GM18498 (cell line): ENCODE results near the gene PCDHGA11.
"Not testable (repeated sequence)": the region's sequence is repeated elsewhere in the genome, so short reads cannot be mapped to it uniquely, and the experiment has no call there.

Experiments
- ATAC-seq: cut with Tn5 transposase; IDR thresholded peaks from one replicate; pipeline ENCODE4 v1.9.1; 2021; ENCODE audit warnings: mild to moderate bottlenecking, moderate library complexity; ENCODE audit not compliant: unreplicated experiment

Gene PCDHGA11

DNA sequence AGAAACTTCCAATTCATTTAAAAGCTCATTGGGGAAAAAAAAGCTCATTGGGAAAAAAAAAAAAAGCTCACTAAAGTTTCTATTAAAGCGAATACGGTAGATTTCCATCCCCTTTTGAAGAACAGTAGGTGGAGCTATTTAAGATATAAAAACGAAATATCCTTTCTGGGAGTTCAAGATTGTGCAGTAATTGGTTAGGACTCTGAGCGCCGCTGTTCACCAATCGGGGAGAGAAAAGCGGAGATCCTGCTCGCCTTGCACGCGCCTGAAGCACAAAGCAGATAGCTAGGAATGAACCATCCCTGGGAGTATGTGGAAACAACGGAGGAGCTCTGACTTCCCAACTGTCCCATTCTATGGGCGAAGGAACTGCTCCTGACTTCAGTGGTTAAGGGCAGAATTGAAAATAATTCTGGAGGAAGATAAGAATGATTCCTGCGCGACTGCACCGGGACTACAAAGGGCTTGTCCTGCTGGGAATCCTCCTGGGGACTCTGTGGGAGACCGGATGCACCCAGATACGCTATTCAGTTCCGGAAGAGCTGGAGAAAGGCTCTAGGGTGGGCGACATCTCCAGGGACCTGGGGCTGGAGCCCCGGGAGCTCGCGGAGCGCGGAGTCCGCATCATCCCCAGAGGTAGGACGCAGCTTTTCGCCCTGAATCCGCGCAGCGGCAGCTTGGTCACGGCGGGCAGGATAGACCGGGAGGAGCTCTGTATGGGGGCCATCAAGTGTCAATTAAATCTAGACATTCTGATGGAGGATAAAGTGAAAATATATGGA is 9.7 kb downstream of the PCDHGA11 start, which contains the start of gene PCDHGA12:
PCDHGA12 (plus strand) TSS at position 176 of the 782 bp plus-strand sequence; CDS start at position 429, 253 bp downstream.
- ATAC-seq = peak; percentile 64

- no peak for ATAC-seq
These were observed 10.4 kb downstream of the PCDHGA11 start for GRCh38 chr5:141431286-141431685.

DNA sequence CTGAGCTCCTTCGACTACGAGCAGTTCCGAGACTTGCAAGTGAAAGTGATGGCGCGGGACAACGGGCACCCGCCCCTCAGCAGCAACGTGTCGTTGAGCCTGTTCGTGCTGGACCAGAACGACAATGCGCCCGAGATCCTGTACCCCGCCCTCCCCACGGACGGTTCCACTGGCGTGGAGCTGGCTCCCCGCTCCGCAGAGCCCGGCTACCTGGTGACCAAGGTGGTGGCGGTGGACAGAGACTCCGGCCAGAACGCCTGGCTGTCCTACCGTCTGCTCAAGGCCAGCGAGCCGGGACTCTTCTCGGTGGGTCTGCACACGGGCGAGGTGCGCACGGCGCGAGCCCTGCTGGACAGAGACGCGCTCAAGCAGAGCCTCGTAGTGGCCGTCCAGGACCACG is 11.5 kb downstream of the PCDHGA11 start:
- ATAC-seq = not testable (repeated sequence)

DNA sequence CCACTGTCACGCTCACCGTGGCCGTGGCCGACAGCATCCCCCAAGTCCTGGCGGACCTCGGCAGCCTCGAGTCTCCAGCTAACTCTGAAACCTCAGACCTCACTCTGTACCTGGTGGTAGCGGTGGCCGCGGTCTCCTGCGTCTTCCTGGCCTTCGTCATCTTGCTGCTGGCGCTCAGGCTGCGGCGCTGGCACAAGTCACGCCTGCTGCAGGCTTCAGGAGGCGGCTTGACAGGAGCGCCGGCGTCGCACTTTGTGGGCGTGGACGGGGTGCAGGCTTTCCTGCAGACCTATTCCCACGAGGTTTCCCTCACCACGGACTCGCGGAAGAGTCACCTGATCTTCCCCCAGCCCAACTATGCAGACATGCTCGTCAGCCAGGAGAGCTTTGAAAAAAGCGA is 11.9 kb downstream of the PCDHGA11 start:
- not testable (repeated sequence) for ATAC-seq

DNA sequence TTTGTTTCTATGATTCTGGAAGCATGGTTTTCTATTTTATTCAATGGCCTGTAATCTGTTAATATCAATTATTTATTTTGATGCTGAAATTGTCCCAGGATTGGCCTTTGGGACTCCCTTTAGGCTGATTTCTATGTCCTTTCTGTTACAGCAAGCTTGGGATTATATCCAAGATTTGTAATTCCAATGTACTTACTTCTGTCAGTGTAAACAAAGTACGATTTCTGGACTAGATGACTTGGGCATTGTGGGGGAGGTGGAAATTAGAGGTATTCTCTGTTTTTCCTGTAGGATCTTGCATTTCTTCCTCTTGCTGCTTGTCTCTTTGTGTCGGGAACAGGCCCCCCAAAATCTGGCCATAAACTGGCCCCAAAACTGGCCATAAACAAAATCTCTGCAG is 13.2 kb downstream of the PCDHGA11 start:
- no peak for ATAC-seq

DNA sequence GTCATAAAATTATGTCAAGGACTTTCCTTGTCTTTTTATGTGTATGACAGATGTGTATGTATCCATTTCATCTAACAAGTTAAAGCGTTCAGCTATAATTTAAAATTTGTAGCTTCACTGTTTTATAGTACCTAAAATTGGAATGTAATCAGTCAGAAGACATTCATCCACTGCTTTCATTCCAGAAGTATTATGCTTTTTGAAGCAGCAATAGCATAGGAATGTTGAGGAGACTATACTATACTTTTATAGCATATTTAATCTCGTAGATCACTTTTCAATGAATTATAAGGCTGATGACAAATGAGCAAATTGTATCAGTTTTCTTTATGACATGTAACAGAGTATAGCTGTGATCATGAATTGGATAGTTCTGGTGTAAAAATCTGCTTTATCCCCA is 16.4 kb downstream of the PCDHGA11 start:
- ATAC-seq = no peak

- no peak for ATAC-seq
These were observed 18.7 kb downstream of the PCDHGA11 start for GRCh38 chr5:141439411-141440141.

- no peak for ATAC-seq
These were observed 19.5 kb downstream of the PCDHGA11 start for GRCh38 chr5:141440341-141440740.

- no peak for ATAC-seq
These were observed 20.8 kb downstream of the PCDHGA11 start for GRCh38 chr5:141441571-141442170.

DNA sequence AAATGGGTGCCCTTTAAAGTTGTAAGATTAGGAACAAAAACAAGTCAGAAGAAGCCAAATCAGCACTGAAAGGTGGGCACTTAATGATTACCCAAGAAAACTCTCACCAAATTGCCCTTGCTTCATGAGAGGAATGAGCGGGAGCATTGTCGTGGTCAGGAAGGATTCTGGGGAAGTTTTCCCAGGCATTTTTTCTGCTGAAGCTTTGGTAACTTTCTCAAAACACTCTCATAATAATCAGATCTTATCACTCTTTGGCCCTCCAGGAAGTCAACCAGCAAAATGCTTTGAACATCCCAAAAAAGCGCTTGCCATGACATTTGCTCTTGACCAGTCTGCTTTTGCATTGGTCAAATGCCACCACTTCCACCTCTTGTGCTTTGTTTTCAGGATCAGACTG is 44.5 kb downstream of the PCDHGA11 start:
- ATAC-seq = no peak
